ENCODE results near the gene CRYL1. TPM values are rescaled to one million over a fixed set of nuclear protein-coding genes. Genes with fewer than 3 reads are reported as not detected.
A peak's percentile ranks its signal among the peaks of the same experiment; 100 is the strongest.

CRYL1 gene
- polyA plus RNA-seq, 1 donor, result 26.3 TPM

- peak; percentile 58 for DNase-seq (ENCODE audit: low read depth)
Measured at GRCh38 chr13:20373861-20374260, 151.8 kb downstream of the CRYL1 start.

- no peak for DNase-seq (ENCODE audit: low read depth)
Measured at GRCh38 chr13:20371825-20372224, 153.8 kb downstream of the CRYL1 start.

- DNase-seq (ENCODE audit: low read depth), result no peak
Measured at GRCh38 chr13:20370815-20371421, 154.7 kb downstream of the CRYL1 start.

- DNase-seq (ENCODE audit: low read depth), result no peak
Measured at GRCh38 chr13:20369886-20370361, 155.7 kb downstream of the CRYL1 start.

- no peak for DNase-seq (ENCODE audit: low read depth)
Measured at GRCh38 chr13:20366056-20366455, 159.6 kb downstream of the CRYL1 start.

- DNase-seq (ENCODE audit: low read depth), result no peak
Measured at GRCh38 chr13:20363603-20364002, 162.1 kb downstream of the CRYL1 start.

- DNase-seq (ENCODE audit: low read depth), result no peak
Measured at GRCh38 chr13:20363172-20363571, 162.5 kb downstream of the CRYL1 start.

- no peak for DNase-seq (ENCODE audit: low read depth)
Measured at GRCh38 chr13:20362484-20363041, 163.1 kb downstream of the CRYL1 start.

- DNase-seq (ENCODE audit: low read depth), result no peak
Measured at GRCh38 chr13:20360835-20361412, 164.7 kb downstream of the CRYL1 start.

GRCh38 chr13:20360041-20360491, 165.6 kb downstream of the CRYL1 start:
- DNase-seq (ENCODE audit: low read depth), result no peak

GRCh38 chr13:20359335-20359734, 166.3 kb downstream of the CRYL1 start:
- DNase-seq (ENCODE audit: low read depth), result no peak

GRCh38 chr13:20358022-20358421, 167.6 kb downstream of the CRYL1 start:
- no peak for DNase-seq (ENCODE audit: low read depth)

GRCh38 chr13:20356444-20356843, 169.2 kb downstream of the CRYL1 start:
- DNase-seq (ENCODE audit: low read depth), result no peak

- no peak for DNase-seq (ENCODE audit: low read depth)
Measured at GRCh38 chr13:20354722-20355121, 170.9 kb downstream of the CRYL1 start.

- DNase-seq (ENCODE audit: low read depth), result no peak
Measured at GRCh38 chr13:20353973-20354372, 171.7 kb downstream of the CRYL1 start.

Other genes starting within 250 kb of the CRYL1 start
- gene IFT88, start 41.3 kb upstream of the CRYL1 start, polyA plus RNA-seq (ENCODE audit: insufficient read length), result 15.5 TPM
- 30.1 TPM for gene IL17D, start 177.8 kb upstream of the CRYL1 start, polyA plus RNA-seq (ENCODE audit: insufficient read length)
- 11.5 TPM for gene EEF1AKMT1, start 248.1 kb upstream of the CRYL1 start, polyA plus RNA-seq (ENCODE audit: insufficient read length)